ENCODE measurements around the gene BNIP2.
A peak's percentile ranks its signal among the peaks of the same experiment; 100 is the strongest.

BNIP2 gene

DNA sequence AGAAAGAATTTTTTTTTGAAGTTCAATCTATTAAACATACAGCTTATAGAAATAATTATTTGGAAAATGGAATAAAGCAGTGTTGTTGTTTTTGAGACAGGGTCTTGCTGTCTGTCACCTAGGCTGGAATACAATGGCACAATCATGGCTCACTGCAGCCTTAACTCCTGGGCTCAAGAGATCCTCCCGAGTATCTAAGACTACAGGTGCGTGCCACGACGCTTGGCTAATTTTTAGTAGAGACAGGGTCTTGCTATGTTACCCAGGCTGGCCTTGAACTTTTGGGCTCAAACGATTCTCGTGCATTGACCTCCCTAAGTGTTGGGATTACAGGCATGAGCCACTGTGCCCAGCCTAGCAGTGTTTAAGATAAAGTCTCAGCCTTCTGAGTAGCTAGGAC lies 8.8 kb downstream of the BNIP2 start:
- H3K4me3 ChIP-seq (ENCODE audit: control insufficient read depth, low read depth, low read length): no peak overlapping the region
- TF ChIP-seq, protein P1, sequence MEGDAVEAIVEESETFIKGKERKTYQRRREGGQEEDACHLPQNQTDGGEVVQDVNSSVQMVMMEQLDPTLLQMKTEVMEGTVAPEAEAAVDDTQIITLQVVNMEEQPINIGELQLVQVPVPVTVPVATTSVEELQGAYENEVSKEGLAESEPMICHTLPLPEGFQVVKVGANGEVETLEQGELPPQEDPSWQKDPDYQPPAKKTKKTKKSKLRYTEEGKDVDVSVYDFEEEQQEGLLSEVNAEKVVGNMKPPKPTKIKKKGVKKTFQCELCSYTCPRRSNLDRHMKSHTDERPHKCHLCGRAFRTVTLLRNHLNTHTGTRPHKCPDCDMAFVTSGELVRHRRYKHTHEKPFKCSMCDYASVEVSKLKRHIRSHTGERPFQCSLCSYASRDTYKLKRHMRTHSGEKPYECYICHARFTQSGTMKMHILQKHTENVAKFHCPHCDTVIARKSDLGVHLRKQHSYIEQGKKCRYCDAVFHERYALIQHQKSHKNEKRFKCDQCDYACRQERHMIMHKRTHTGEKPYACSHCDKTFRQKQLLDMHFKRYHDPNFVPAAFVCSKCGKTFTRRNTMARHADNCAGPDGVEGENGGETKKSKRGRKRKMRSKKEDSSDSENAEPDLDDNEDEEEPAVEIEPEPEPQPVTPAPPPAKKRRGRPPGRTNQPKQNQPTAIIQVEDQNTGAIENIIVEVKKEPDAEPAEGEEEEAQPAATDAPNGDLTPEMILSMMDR (IDR thresholded peaks at IDR 0.05; ENCODE audit: control insufficient read depth, insufficient read depth, low read depth, low read length, missing control alignments): no peak
- DNase-seq (ENCODE audit: low read depth): no peak

DNA sequence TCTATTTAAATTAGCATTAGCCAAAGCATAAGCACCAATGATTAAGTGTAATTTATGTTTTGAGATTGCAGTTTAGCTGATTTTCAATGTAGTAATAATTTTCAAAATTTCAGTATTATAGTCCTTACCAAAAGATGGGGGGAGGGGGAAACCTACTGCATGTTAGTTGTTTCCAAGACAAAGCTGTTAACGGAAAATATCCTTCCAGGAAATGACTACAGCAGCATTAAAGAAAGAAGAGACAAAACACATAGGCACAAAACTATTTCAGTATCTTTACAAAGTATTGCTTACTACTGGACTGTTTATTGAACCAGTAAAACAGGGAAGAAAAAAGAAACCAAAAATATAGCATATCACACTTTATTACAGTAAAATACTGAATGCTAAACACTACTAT lies 10.5 kb downstream of the BNIP2 start:
- TF ChIP-seq, protein P1 (IDR thresholded peaks at IDR 0.05; ENCODE audit: control insufficient read depth, insufficient read depth, low read depth, low read length, missing control alignments): no peak
- DNase-seq (ENCODE audit: low read depth): no peak
- no peak overlapping the region for H3K4me3 ChIP-seq (ENCODE audit: control insufficient read depth, low read depth, low read length)

DNA sequence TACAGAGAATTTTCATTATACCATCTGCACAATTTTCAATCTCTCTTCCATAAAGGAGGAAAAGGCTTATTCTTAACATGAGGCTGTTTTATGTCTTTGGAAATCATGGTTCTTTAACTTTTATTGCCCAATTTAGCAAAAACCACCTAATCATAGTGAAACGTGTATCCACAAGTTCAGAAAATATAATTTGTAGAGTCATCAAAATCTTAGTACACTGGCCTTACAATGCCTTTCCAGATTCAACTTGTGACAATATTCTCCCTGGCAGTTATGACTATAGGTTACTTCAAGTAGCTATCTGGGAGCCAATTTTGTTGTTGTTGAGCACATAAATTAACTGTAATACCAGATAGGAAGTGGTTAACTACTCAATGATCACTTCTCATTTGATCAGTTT lies 10.9 kb downstream of the BNIP2 start:
- no peak for DNase-seq (ENCODE audit: low read depth)
- TF ChIP-seq, protein P1 (IDR thresholded peaks at IDR 0.05; ENCODE audit: control insufficient read depth, insufficient read depth, low read depth, low read length, missing control alignments): no peak
- H3K4me3 ChIP-seq (ENCODE audit: control insufficient read depth, low read depth, low read length): no peak overlapping the region

DNA sequence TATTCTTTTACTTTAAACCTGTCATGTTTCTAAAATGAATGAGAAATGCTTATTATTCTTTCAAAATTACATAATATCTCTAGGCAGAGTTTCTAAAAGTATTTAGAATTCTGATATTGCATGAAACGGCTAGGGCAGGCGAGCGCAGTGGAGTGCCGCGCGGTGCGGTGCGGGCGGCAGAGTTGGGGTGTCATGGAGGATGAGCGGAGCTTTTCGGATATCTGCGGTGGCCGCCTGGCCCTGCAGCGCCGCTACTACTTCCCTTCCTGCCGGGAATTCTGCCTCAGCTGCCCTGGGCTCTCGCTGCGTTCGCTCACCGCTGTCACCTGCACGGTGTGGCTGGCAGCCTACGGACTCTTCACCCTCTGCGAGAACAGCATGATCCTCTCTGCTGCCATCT lies 12.6 kb downstream of the BNIP2 start:
- no peak overlapping the region for H3K4me3 ChIP-seq (ENCODE audit: control insufficient read depth, low read depth, low read length)
- no peak for DNase-seq (ENCODE audit: low read depth)
- TF ChIP-seq, protein P1 (IDR thresholded peaks at IDR 0.05; ENCODE audit: control insufficient read depth, insufficient read depth, low read depth, low read length, missing control alignments): no peak

DNA sequence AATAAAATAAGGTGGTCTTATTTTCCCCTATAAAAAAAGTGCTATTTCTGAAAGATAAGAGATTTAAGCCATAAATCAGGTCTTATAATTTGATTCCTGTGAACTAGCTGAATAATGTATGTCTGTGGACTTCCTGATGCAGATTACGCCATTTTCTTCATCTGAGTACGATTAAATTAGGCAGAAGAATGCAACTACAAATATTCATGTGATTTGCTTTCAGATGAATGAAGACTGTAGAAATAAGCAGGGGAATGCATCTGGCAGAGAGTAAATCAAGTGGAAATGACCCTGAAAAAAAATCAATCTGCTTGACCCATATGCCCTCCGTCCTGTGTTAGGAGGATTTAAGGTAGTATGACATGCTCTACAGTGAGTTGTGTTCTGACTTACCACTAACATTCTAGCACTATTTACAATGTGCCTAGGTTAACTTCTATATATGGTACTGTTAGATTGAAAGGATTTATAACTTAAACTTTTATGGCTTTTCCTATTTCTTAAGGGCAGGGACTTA lies 14.7 kb downstream of the BNIP2 start:
- TF ChIP-seq, protein P1 (IDR thresholded peaks at IDR 0.05; ENCODE audit: control insufficient read depth, insufficient read depth, low read depth, low read length, missing control alignments): no peak
- DNase-seq (ENCODE audit: low read depth): no peak
- no peak overlapping the region for H3K4me3 ChIP-seq (ENCODE audit: control insufficient read depth, low read depth, low read length)

DNA sequence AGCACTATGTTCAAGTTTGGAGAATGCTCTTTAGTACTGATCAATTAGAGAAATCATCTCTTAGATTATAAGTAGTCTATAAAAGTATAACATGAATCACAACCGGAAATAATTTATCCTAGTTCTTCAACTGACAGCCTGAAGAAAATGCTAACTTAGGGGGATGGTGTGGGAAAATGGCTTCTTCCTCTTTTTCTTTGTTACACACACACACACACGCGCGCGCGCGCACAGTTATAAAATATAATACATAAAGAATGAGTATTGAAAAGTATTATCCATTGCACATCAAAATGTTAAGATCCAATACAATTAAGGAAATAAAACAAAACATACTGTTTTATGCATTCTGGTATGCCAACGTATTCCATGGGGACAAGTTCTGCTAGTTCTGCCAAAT lies 20.6 kb downstream of the BNIP2 start:
- no peak overlapping the region for H3K4me3 ChIP-seq (ENCODE audit: control insufficient read depth, low read depth, low read length)
- TF ChIP-seq, protein P1 (IDR thresholded peaks at IDR 0.05; ENCODE audit: control insufficient read depth, insufficient read depth, low read depth, low read length, missing control alignments): no peak
- DNase-seq (ENCODE audit: low read depth): no peak

DNA sequence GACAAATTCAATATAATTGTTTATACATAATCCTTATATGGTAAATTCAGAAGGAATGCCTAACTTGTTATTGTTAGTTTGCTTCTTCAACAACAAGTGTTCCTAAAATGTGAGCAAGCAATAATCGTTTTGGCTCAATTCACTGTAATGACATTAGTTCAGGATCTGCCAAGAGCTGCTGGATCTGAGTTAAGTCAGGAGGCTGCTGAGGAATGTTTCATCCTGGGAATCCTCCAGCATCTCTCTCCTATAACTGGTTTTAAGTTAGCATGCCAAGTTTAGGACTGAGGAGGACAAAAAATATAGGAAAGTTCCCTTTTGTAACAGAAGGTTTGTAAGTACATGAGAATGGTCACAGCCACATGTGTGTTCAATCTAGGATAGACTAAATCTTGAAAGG lies 26.9 kb downstream of the BNIP2 start:
- TF ChIP-seq, protein P1 (IDR thresholded peaks at IDR 0.05; ENCODE audit: control insufficient read depth, insufficient read depth, low read depth, low read length, missing control alignments): no peak
- H3K4me3 ChIP-seq (ENCODE audit: control insufficient read depth, low read depth, low read length): no peak overlapping the region
- DNase-seq (ENCODE audit: low read depth): peak; percentile 23

All from AG09309 (cell line).